NT2/D1 (cell line): Measurements from ENCODE around the gene ZNF501.

ENCODE experiments used
- SUZ12 ChIP-seq: IDR thresholded peaks from 2 replicates; pipeline ENCODE4 v1.6.1; 2011; ENCODE audit not compliant: insufficient read length, insufficient read depth; ENCODE audit errors: extremely low read depth
- YY1 ChIP-seq: IDR thresholded peaks from 2 replicates; pipeline ENCODE4 v1.6.1; 2011; ENCODE audit not compliant: insufficient read length, insufficient read depth

DNA sequence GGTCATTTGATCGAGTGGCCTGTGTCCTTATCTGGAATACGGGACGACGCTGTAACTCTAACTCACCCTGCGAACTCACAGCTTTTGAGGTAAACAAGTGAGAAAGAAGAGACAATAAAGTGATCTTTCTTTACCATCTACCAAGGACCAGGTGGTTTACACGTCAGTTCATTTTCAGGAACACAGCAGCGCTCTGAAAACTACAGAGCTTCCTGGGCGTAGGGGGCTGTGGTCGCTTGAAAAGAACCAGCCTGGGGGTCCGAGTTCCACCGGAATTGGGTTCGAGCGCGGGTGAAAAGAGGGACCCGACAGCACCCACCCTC lies 31.6 kb downstream of the ZNF501 start:
- no peak for TF ChIP-seq SUZ12
- TF ChIP-seq YY1 = no peak
